Coronary artery (tissue), 2 donors: ENCODE measurements around the gene SMIM35.

ENCODE experiments used
- DNase-seq: peaks from one replicate; pipeline ENCODE4 v3.0.0-alpha.2; 2017; ENCODE audit warnings: low spot score
- H3K27ac ChIP-seq, 2 donors: fragments of 200-600 bp; sonication (generic); one replicate each; pipeline ENCODE4 v1.5.1; 2016 to 2019
- H3K4me3 ChIP-seq: fragments of 200-600 bp; sonication (generic); 2 replicates; pipeline ENCODE4 v1.5.1; 2016; ENCODE audit warnings: mild to moderate bottlenecking, moderate library complexity
- TF ChIP-seq, protein P1 (sequence below): fragments of 200-600 bp; sonication (generic); IDR thresholded peaks from one replicate; pipeline ENCODE4 v1.5.1; 2019; ENCODE audit warnings: antibody characterized with exemption

SMIM35 gene

DNA sequence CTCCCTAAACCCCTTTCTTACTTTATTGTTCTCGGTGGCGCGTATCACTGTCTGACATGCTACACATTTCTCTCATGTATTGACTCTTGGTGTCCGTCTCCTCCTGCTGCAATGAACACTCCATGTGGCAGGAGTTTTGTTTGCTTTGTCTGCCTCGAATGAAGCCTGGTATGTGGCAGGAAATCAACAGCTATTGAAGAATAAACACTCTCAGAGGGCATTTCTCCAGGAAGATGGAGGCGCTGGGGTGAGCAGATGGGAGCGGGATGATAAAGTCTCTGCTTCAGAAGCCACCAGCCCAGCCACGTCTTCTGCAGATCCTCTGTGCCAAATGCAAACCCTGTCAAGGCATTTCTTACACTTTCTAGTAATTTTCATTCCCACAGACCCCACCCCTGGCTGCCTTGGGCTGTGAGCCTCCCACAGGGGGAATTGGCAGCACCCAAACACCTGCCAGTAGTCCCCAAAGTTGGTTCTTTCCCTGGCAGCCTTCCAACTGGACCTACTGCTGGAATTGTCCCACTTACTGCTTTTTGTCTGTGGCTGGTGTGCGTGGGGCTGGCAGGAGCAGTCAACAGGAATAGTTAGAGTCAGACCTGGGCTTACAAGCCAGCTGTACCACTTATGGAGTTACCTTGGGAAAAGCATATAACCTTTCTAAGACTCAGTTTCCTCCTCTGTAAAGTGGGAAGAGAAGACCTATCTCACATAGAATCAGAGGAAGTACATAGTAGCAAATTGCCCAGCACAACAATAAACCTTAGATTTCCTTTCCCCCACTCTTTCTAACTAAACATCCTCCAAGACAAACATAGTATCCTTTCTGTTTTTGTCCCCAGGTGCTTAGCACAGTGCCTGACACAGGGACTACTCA is 113.9 kb downstream of the SMIM35 start:
- no peak for DNase-seq
- Histone ChIP-seq H3K27ac (peak overlapping the region in 1 of 2 donors; percentile 2), H3K4me3 (no peak overlapping the region)
- TF ChIP-seq, protein P1, sequence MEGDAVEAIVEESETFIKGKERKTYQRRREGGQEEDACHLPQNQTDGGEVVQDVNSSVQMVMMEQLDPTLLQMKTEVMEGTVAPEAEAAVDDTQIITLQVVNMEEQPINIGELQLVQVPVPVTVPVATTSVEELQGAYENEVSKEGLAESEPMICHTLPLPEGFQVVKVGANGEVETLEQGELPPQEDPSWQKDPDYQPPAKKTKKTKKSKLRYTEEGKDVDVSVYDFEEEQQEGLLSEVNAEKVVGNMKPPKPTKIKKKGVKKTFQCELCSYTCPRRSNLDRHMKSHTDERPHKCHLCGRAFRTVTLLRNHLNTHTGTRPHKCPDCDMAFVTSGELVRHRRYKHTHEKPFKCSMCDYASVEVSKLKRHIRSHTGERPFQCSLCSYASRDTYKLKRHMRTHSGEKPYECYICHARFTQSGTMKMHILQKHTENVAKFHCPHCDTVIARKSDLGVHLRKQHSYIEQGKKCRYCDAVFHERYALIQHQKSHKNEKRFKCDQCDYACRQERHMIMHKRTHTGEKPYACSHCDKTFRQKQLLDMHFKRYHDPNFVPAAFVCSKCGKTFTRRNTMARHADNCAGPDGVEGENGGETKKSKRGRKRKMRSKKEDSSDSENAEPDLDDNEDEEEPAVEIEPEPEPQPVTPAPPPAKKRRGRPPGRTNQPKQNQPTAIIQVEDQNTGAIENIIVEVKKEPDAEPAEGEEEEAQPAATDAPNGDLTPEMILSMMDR, result no peak

DNA sequence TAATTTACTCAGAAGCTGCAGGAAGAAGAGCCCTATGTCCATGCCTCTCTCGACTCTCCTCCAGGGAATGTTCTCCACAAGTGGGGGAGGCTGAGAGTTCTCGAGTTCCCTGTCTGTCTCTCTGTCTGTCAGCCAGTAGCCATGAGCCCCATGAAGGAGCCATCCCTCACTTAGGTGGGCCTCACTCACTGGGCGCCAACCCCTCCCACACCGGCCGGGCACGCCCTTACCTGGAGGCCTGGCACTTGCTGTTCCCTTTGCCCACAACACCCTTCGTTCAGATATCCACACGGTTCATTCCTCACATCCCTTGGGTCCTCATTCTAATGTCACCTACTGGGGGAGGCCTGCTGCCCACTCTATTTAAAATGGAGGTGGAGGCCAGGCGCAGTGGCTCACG is 114.7 kb downstream of the SMIM35 start:
- TF ChIP-seq, protein P1, result no peak
- no peak overlapping the region for H3K27ac ChIP-seq
- DNase-seq, result no peak
- no peak overlapping the region for H3K4me3 ChIP-seq

DNA sequence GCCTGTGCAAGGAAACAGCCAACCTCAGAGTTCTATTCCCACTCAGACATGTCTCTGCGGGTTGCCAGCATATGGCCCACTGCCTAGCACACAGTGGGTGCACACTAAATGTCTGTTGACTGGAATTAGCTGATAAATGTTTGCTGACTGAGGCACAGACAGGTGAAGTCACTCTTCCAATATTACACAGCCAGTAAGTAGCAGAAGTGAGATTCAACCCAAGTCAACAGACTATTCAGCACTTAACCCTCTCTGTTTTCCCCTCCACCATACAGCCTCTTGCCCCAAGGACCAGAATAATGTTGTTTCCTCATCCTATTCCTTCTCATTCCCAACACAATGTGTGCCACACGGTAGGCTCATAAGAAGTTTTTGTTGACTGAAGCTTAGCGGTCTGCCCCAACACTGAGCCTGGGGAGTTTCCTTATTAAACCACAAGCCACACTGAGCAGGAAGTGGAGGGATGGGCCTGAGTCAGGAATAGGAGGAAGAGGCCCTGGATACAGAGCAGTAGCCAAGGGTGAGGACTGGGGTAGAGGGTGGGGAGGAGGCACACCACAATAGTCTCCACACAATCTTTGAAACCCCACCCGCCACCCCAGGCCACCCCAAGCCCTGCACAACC is 116.3 kb downstream of the SMIM35 start:
- DNase-seq, result no peak

DNA sequence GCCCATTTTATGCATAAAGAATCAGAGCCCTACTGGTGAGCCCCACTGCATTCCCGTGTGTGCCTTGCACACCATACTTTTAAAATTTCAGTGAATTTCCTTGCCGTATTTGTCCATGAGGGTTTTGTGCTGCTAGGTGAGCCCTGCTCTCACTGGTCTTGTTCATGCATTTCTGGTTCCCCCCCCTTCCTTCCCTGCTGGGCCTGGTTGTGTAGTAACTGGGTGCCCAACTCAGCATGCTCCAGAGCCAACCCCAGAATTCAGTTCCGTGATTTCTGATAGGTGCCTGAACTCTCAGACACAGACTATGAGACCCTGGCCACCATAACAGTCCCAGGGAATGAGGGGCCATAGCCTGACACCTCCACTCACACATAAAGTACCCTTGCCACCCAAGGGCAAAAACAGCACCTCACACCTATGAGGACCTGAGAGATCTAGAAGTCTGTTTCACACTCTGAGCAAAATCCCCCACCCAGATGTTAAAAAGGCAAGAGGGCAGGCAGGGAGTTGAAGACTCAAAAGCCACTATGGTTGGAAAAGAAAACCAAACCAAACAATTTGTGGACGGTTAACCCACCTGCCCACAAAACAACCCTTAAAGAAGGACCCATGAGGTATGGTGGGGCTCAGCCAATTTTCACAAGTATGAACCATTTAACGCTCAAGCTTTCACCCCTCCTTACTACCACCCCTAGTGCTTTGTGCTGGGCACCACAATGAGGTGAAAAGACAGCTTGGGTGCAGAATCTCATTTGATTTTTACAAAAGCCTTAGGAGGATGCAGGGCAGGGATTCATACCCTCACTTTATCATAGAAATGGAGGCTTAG is 117.4 kb downstream of the SMIM35 start:
- Histone ChIP-seq H3K27ac (no peak overlapping the region), H3K4me3 (no peak overlapping the region)
- DNase-seq, result no peak
- TF ChIP-seq, protein P1, result no peak

More for the DNA sequence above, 116.3 kb downstream of the SMIM35 start:
- no peak overlapping the region for H3K4me3 ChIP-seq
- TF ChIP-seq, protein P1, result no peak
- peak overlapping the region in 1 of 2 donors; percentile 67 for H3K27ac ChIP-seq

DNA sequence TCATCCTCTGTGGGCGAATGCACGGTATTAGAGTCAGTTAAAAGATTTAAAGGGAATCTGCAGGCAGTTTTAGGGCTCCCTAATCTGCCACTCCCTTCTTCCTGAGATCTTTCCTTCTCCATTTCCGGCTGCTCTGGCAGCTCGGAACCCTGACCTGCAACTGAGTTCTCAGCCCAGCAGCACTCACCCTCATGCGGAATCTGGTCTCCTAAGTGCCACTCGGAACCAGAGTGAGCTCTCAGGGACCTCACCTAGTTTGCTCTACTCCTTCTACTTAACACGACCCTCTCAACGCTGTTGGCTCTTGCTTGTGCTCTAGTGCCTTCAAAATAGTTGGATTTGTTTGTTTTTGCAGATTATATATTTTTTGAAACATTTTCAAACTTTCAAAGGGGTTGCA is 119.9 kb downstream of the SMIM35 start:
- TF ChIP-seq, protein P1, result no peak
- Histone ChIP-seq H3K4me3 (no peak overlapping the region), H3K27ac (no peak overlapping the region)
- DNase-seq, result no peak

DNA sequence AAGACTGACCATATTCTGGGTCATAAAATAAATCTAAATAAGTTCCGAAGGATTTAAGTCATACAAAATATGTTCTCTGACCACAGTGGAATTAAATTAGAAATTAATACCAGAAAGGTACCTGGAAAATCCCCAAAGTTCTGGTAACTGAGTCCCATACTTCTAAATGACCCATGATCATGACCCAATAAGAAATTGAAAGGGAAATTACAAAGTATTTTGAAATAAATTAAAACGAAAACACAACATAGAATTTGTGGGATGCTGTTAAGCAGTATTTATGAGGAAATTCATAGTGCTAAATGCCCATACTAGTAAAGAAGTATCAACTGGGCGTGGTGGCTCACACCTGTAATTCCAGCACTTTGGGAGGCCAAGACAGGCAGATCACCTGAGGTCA is 123.9 kb downstream of the SMIM35 start:
- no peak overlapping the region for H3K4me3 ChIP-seq
- DNase-seq, result no peak
- TF ChIP-seq, protein P1, result no peak
- H3K27ac ChIP-seq, result no peak overlapping the region
